HL-60/S4 treated with retinoic acid at 250 ng/mL for 4 days and 3 days (cell line): ENCODE measurements around the gene METRNL.
"Not testable (repeated sequence)": the region's sequence is repeated elsewhere in the genome, so short reads cannot be mapped to it uniquely, and the experiment has no call there.

Experiments
- in situ Hi-C: fragments of 300-500 bp; cut with MboI; formaldehyde crosslinking; loops from 2 replicates; pipeline ENCODE4 v1.7.0; 2022; ENCODE audit warnings: low sequenced_read_pairs

Gene METRNL

GRCh38 chr17:83051396-83052240 lies 27.8 kb upstream of the METRNL start:
- in situ Hi-C loops: no loop called here

GRCh38 chr17:83052241-83052564 lies 27.2 kb upstream of the METRNL start:
- in situ Hi-C loops: no loop called here

- in situ Hi-C loops: no loop called here
These were observed 26.3 kb upstream of the METRNL start for GRCh38 chr17:83053021-83053681.

- in situ Hi-C loops: no loop called here
These were observed 25.5 kb upstream of the METRNL start for GRCh38 chr17:83053739-83054451.

GRCh38 chr17:83054518-83055125 lies 24.8 kb upstream of the METRNL start:
- in situ Hi-C loops: no loop called here

- in situ Hi-C loops: not testable (repeated sequence)
These were observed 24.2 kb upstream of the METRNL start for GRCh38 chr17:83055176-83055575.

- in situ Hi-C loops: no loop called here
These were observed 23.4 kb upstream of the METRNL start for GRCh38 chr17:83055911-83056582.

GRCh38 chr17:83056583-83057396 lies 22.6 kb upstream of the METRNL start:
- in situ Hi-C loops: no loop called here

- in situ Hi-C loops: no loop called here
These were observed 22.0 kb upstream of the METRNL start for GRCh38 chr17:83057397-83057761.

- in situ Hi-C loops: no loop called here
These were observed 21.6 kb upstream of the METRNL start for GRCh38 chr17:83057793-83058265.

- in situ Hi-C loops: no loop called here
These were observed 21.1 kb upstream of the METRNL start for GRCh38 chr17:83058266-83058798.

GRCh38 chr17:83061586-83061985 lies 17.8 kb upstream of the METRNL start:
- in situ Hi-C loops: no loop called here

- in situ Hi-C loops: no loop called here
These were observed 17.2 kb upstream of the METRNL start for GRCh38 chr17:83062011-83062817.

GRCh38 chr17:83062818-83063671 lies 16.4 kb upstream of the METRNL start:
- in situ Hi-C loops: no loop called here

GRCh38 chr17:83064021-83064731 lies 15.2 kb upstream of the METRNL start:
- in situ Hi-C loops: no loop called here

GRCh38 chr17:83064732-83065659 lies 14.4 kb upstream of the METRNL start:
- in situ Hi-C loops: no loop called here
